SK-N-MC (cell line): ENCODE data around the gene RCOR1.

ENCODE experiments used
- EZH2 ChIP-seq: fragments of 200-600 bp; sonication (generic); IDR thresholded peaks from one replicate; pipeline ENCODE4 v1.6.1; 2017; ENCODE audit warnings: antibody characterized with exemption
- FOXP2 ChIP-seq: optimal IDR thresholded peaks from 2 replicates; pipeline ENCODE3; 2011; ENCODE audit warnings: mild to moderate bottlenecking, moderate library complexity; ENCODE audit not compliant: insufficient read depth; ENCODE audit errors: extremely low read length, control extremely low read depth

- TF ChIP-seq EZH2 (no peak), FOXP2 (no peak)
These were observed 69.2 kb downstream of the RCOR1 start for GRCh38 chr14:102661614-102662013.
